NCI-H128 (cell line): ENCODE results near the gene PRSS23.
"Not testable (repeated sequence)": the region's sequence is repeated elsewhere in the genome, so short reads cannot be mapped to it uniquely, and the experiment has no call there.

Source experiments
- DNase-seq: peaks from one replicate; lab custom pipeline; 2025; ENCODE audit not compliant: unreplicated experiment; lab: John Stamatoyannopoulos, UW

Gene PRSS23

GRCh38 chr11:86812322-86812670 lies 12.0 kb downstream of the PRSS23 start:
- no peak for DNase-seq

- no peak for DNase-seq
Measured at GRCh38 chr11:86812981-86813380, 12.6 kb downstream of the PRSS23 start.

GRCh38 chr11:86814775-86815174 lies 14.4 kb downstream of the PRSS23 start:
- no peak for DNase-seq

- DNase-seq = no peak
Measured at GRCh38 chr11:86815726-86816125, 15.4 kb downstream of the PRSS23 start.

- no peak for DNase-seq
Measured at GRCh38 chr11:86816251-86816726, 15.9 kb downstream of the PRSS23 start.

- DNase-seq = peak; percentile 11
Measured at GRCh38 chr11:86818462-86819192, 18.3 kb downstream of the PRSS23 start.

GRCh38 chr11:86824139-86824538 lies 23.8 kb downstream of the PRSS23 start:
- not testable (repeated sequence) for DNase-seq

- DNase-seq = not testable (repeated sequence)
Measured at GRCh38 chr11:86834376-86834775, 34.0 kb downstream of the PRSS23 start.

GRCh38 chr11:86844762-86845508 lies 44.6 kb downstream of the PRSS23 start:
- not testable (repeated sequence) for DNase-seq

- DNase-seq = no peak
Measured at GRCh38 chr11:86848132-86848531, 47.8 kb downstream of the PRSS23 start.

- no peak for DNase-seq
Measured at GRCh38 chr11:86849679-86850078, 49.3 kb downstream of the PRSS23 start.
